Upper lobe of right lung (tissue), 1 donor: ENCODE measurements around the gene CASKIN1. TPM values are rescaled to one million over a fixed set of nuclear protein-coding genes. Genes with fewer than 3 reads are reported as not detected.

Experiments
- ATAC-seq: fragments of 200-7000 bp; cut with Tn5 transposase; one replicate; pipeline ENCODE4 v1.9.1; 2020; ENCODE audit warnings: mild to moderate bottlenecking, moderate library complexity
- DNase-seq: peaks from one replicate; pipeline ENCODE4 v3.0.0-alpha.2; 2020
- H3K27ac ChIP-seq: fragments of 200-600 bp; one replicate; pipeline ENCODE4 v1.8.0; 2022
- H3K27me3 ChIP-seq: fragments of 200-600 bp; one replicate; pipeline ENCODE4 v1.8.0; 2022; ENCODE audit warnings: mild to moderate bottlenecking
- H3K36me3 ChIP-seq: fragments of 200-600 bp; one replicate; pipeline ENCODE4 v1.8.0; 2022
- H3K4me1 ChIP-seq: fragments of 200-600 bp; one replicate; pipeline ENCODE4 v1.8.0; 2022
- H3K4me3 ChIP-seq: fragments of 200-600 bp; one replicate; pipeline ENCODE4 v1.8.0; 2022; ENCODE audit warnings: mild to moderate bottlenecking
- H3K9me3 ChIP-seq: fragments of 200-600 bp; one replicate; pipeline ENCODE4 v1.8.0; 2022
- CTCF ChIP-seq: fragments of 200-600 bp; IDR thresholded peaks from one replicate; pipeline ENCODE4 v1.8.0; 2022; ENCODE audit warnings: antibody characterized with exemption
- intact Hi-C: fragments of 100-400 bp; cut with DNase I; formaldehyde crosslinking; loops from one replicate; pipeline ENCODE4 v1.11.0; 2022
- long read RNA-seq: library from polyadenylated mRNA; unstranded; transcript quantifications from one replicate; pipeline ENCODE4 v2.0.0, GENCODE V29; 2021
- total RNA-seq: library from RNA; stranded (reverse); fragmentation: NEBNext Ultra II Directional; extraction: Animal tissue kit (Norgen Biotek cat#: 25700); gene quantifications from one replicate; pipeline ENCODE4 v1.2.1, GENCODE V29; 2021
- donor health status: DM: no; HTN: yes; CAD: no; lungs with severe emphysema.

The CASKIN1 gene
- 0.06 TPM for total RNA-seq
- long read RNA-seq, partial matches to known transcripts: 0 of 1 reads
- long read RNA-seq, other reads (novel, unspliced or antisense): 1 of 1 reads

GRCh38 chr16:2196162-2196980 is at the start of gene CASKIN1:
CASKIN1 (minus strand) TSS chr16:2196605; CDS start chr16:2196432, 173 bp downstream.
- intact Hi-C loops: no loop called here
- no peaks in the 10 kb centered on the region for H3K36me3 ChIP-seq
- H3K27me3 ChIP-seq: peaks cover 39% of the 10 kb centered on the region
- peaks cover 11% of the 10 kb centered on the region for H3K4me1 ChIP-seq
- ATAC-seq (peak; percentile 35), DNase-seq (no peak)
- no peak within 1 kb of the TSS for H3K27ac ChIP-seq
- TF ChIP-seq CTCF: no peak
- peak within 1 kb of the TSS; percentile 23 for H3K4me3 ChIP-seq
- H3K9me3 ChIP-seq: no peaks in the 10 kb centered on the region

- Histone ChIP-seq H3K27me3 (no peaks in the 10 kb centered on the region), H3K4me1 (peaks cover 4% of the 10 kb centered on the region), H3K36me3 (peaks cover 49% of the 10 kb centered on the region), H3K4me3 (no peak overlapping the region), H3K27ac (no peak overlapping the region), H3K9me3 (no peaks in the 10 kb centered on the region)
- TF ChIP-seq CTCF: no peak
- ATAC-seq (no peak), DNase-seq (no peak)
- intact Hi-C loops: no loop called here
Observed at GRCh38 chr16:2244926-2245795, 48.8 kb upstream of the CASKIN1 start.

GRCh38 chr16:2244301-2244700 is 47.9 kb upstream of the CASKIN1 start:
- no peak for TF ChIP-seq CTCF
- H3K36me3 ChIP-seq: peaks cover 49% of the 10 kb centered on the region
- no peak overlapping the region for H3K27ac ChIP-seq
- intact Hi-C loops: no loop called here
- H3K27me3 ChIP-seq: no peaks in the 10 kb centered on the region
- H3K4me1 ChIP-seq: no peaks in the 10 kb centered on the region
- no peak for DNase-seq
- no peaks in the 10 kb centered on the region for H3K9me3 ChIP-seq
- peak; percentile 8 for ATAC-seq
- H3K4me3 ChIP-seq: no peak overlapping the region

GRCh38 chr16:2243781-2244180 is 47.4 kb upstream of the CASKIN1 start:
- Histone ChIP-seq H3K27me3 (no peaks in the 10 kb centered on the region), H3K36me3 (peaks cover 49% of the 10 kb centered on the region), H3K9me3 (no peaks in the 10 kb centered on the region), H3K4me1 (no peaks in the 10 kb centered on the region), H3K4me3 (no peak overlapping the region), H3K27ac (no peak overlapping the region)
- ATAC-seq (no peak), DNase-seq (no peak)
- intact Hi-C loops: no loop called here
- no peak for TF ChIP-seq CTCF

- Histone ChIP-seq H3K27me3 (no peaks in the 10 kb centered on the region), H3K9me3 (no peaks in the 10 kb centered on the region), H3K4me1 (no peaks in the 10 kb centered on the region), H3K27ac (no peak overlapping the region), H3K36me3 (peaks cover 49% of the 10 kb centered on the region), H3K4me3 (no peak overlapping the region)
- TF ChIP-seq CTCF: no peak
- DNase-seq (no peak), ATAC-seq (no peak)
- intact Hi-C loops: no loop called here
Observed at GRCh38 chr16:2243031-2243528, 46.7 kb upstream of the CASKIN1 start.
